GM11168 (cell line): ENCODE data around the gene CAMK2B.

Source experiments
- in situ Hi-C: fragments of 300-500 bp; cut with MboI; formaldehyde crosslinking; loops from one replicate; pipeline ENCODE4 v1.12.0; 2022; ENCODE audit warnings: low sequenced_read_pairs; ENCODE audit not compliant: unreplicated experiment

CAMK2B gene

DNA sequence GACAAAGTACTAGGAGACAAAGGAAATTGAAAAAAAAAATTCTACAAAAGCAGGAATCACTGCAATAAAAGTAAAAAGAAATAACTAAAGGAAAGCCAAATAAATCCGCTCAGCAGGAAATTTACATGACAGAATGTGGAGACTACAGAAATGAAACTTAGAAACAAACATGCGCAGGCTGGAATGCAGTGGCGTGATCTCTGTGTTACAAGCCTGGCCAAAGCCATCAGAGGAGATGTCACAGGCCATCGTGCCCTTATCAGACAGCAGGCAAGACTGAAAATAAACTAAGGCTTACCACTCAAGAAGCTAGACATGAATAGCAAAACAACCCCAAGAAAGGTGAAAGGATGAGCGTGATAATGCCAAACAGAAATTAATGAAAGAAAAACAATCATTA, 6.3 kb upstream of the CAMK2B start:
- in situ Hi-C loops: no loop called here

GRCh38 chr7:44330331-44330730, 4.9 kb upstream of the CAMK2B start:
- in situ Hi-C loops: no loop called here

DNA sequence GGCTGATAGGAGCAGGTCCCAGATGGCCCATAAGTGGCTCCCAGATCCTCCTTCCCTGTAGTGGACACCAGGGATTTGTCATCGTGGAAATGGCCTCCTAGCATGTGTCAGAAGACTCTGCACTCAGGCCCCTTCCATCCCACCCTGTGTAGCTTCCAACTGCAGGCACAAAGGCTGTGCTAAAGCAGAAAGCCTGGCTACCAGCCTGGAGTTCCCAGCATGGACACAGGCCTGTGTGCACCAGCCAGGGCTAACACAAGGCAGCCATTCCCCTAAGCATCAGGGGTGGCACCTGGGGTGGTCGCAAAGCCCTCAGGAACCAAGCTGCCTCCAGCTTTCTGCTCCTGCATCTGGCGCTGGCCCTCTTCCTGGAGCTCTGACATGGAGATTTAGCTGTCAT, 4.5 kb upstream of the CAMK2B start:
- in situ Hi-C loops: no loop called here

DNA sequence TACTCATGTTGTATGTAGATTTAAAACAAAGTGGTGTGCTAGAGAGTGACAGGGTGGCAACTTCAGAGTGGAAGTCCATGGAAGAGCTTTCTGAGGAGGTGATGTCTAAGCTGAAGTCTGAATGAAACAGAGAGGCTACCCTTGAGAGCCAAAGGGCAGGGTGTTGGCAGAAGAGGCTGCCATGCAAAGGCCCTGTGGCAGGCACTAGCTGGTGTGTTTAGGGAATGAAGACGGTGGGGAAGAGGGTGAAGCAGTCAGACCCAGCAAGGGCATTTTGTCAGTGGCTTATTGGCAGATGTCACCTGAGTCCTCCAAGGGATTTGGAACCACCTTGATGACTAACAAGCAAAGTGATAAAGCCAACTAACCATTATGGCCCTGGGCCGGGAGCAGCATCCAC, 3.7 kb upstream of the CAMK2B start:
- in situ Hi-C loops: no loop called here

- in situ Hi-C loops: no loop called here
These were observed 2.6 kb upstream of the CAMK2B start for GRCh38 chr7:44327981-44328380.

- in situ Hi-C loops: no loop called here
These were observed 1.1 kb upstream of the CAMK2B start for GRCh38 chr7:44326261-44327125.

DNA sequence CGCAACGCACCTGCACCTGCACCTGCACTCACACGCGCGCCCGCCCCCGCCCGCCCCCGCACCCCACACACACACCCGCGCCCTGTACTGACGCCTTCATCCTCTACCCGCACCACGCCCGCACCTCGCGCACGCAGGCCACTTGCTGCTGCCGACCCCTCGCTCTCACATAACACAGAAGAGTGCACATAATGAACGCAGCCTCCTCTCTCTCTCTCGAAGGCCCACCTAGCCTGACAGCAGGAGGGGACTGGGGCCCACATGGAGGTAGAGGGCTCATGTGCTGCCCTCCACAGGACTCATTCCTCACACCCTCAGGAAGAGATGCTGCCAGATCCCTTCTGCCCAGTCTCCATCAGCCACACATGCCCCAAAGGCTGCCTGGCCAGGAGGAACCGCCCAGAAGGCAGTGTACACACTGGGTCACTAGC, 432 bp upstream of the CAMK2B start:
- in situ Hi-C loops: no loop called here

GRCh38 chr7:44324481-44325200, 753 bp downstream of the CAMK2B start:
- in situ Hi-C loops: no loop called here

- in situ Hi-C loops: no loop called here
These were observed 1.3 kb downstream of the CAMK2B start for GRCh38 chr7:44324204-44324480.

GRCh38 chr7:44323381-44324203, 1.8 kb downstream of the CAMK2B start:
- in situ Hi-C loops: no loop called here

DNA sequence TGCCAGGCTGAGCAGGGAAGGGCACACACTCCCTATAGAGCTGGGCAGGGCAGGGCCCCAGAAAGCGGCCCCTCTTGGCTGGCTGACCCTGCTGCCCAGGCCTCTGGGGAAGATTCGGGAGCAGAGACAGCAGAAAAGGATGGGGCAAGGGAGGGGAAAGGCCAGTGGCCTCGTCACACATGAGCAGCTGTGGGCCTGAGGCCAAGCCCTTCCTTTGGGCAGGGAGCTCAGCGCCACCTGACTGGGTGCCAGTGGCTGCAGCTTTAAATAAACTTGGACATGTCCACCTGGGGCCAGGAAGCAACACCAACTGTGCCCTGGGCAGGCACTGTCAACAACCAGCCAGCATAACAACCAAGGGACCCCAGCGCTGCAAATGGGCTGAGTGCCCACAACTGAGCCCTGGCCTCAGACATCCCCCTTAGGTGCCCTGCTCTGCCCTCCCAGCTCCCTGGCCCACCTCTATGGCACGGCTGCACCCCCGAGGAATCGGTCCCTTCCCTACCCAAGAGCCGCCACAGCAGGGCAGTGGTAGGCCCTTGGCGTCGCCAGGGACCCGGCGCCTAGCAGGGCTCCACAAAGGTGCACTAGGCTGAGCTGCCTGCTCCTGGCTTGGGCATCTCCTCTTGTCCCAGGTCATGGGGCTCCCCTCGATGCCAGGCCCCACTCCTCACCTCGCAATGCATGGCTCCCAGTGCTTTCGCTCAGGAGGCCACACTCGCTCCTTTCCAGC, 2.6 kb downstream of the CAMK2B start:
- in situ Hi-C loops: no loop called here

- in situ Hi-C loops: no loop called here
These were observed 3.6 kb downstream of the CAMK2B start for GRCh38 chr7:44321796-44322195.

- in situ Hi-C loops: no loop called here
These were observed 4.5 kb downstream of the CAMK2B start for GRCh38 chr7:44320794-44321371.

DNA sequence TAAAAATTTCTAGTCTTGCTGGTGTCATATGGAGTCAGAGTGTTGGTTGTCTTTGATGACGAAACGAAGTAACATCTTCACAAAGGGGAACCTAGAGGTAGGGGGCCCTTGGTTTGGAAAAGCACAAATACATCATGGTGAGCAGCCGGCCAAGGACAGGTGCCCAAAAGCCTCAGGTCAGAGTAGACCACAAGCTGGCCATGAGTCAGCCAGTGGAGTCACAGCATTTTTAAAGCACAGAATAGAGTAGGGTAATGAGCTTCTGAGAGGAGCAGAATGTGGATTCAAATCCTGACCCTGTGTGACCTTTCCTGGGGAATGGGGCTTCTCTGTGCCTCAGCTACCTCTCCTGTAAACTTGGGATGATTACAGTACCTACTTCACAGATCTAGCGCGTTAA, 5.3 kb downstream of the CAMK2B start:
- in situ Hi-C loops: no loop called here

GRCh38 chr7:44318332-44318731, 7.1 kb downstream of the CAMK2B start:
- in situ Hi-C loops: no loop called here

DNA sequence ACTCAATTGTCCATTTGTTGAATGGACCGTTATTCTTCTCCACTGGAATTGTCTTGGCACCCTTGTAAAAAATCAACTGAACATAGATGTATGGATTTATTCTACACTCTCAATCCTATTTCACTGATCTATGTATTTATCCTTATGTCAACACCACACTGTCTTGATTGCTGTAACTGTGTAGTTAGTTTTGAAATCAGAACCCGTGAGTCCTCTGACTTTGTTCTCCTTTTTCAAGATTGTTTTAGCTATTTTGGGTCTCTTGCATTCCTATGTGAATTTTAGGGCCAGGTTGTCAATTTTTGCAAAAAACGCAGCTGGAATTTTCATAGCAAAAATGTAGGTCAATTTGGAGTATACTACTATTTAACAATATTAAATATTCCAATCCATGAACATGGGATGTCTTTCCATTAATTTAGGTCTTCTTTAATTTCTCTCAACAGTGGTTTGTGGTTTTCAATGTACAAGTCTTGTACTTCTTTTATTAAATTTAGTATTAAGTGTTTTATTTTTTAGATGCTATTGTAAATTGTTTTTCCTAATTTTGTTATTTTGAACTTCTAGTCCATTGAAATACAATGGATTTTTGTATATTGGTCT, 10.0 kb downstream of the CAMK2B start:
- in situ Hi-C loops: no loop called here

- in situ Hi-C loops: no loop called here
These were observed 11.8 kb downstream of the CAMK2B start for GRCh38 chr7:44313621-44314031.

- in situ Hi-C loops: no loop called here
These were observed 12.4 kb downstream of the CAMK2B start for GRCh38 chr7:44313016-44313415.
